ENCODE data around the gene TFF2.

Gene TFF2

DNA sequence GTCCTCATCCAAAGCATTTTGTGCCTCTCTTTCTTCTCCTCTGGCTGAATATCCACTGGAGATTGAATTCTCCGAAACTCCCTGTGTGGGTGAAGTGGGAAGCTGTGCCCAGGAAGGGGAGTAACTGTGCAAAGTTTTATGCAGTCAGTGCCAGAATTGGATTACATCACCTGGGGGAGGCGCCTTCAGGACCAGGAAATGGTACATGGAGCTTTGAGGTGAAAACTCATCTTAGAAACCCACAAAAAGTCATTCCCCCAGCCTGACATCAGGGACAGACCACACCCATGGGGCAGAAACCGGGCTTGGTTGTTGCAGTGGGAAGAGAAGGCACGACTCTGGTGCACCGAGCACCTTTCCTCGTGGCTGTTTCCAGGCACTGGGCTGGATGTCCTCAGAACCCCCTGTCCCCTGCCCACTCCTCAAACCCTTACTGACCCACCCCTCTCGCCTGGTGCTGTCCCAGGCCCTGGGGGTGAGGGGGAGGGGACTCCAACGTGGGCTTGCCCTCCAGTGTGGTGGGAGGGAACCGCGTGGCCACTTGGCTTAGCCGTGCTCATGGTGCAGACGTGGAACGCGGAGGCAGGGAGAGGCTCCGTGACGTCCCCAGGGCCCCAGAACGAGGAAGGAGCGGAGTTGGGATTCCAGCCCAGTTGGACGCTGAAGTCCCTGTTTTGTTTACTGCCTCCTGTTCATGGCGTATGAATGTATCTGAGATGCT is 51.3 kb downstream of the TFF2 start:
- no peak for TF ChIP-seq ZNF274 (IDR thresholded peaks at IDR 0.05; ENCODE audit: low read depth, low read length)
- H3K4me3 ChIP-seq (ENCODE audit: low read length), result no peak overlapping the region

DNA sequence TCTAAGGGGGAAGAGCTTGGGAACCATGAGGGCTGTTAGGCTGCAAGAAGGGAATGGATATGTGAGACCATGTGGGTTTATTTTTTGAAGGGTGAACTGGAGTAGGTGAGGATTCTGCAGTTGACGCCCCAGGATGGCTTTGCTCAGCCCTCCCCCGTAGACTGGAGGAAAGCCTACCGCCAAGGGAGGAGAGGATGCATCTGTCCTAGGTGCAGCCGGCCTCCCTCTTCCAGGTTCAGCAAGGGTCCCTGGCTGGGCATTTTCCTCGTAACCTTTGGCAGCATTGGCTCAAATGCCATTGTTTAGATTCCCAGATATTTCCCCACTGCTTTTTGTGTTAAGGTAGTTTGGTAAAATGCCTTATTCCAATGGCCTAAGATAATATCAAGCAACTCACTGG is 52.1 kb downstream of the TFF2 start:
- no peak for TF ChIP-seq ZNF274 (IDR thresholded peaks at IDR 0.05; ENCODE audit: low read depth, low read length)
- no peak overlapping the region for H3K4me3 ChIP-seq (ENCODE audit: low read length)

DNA sequence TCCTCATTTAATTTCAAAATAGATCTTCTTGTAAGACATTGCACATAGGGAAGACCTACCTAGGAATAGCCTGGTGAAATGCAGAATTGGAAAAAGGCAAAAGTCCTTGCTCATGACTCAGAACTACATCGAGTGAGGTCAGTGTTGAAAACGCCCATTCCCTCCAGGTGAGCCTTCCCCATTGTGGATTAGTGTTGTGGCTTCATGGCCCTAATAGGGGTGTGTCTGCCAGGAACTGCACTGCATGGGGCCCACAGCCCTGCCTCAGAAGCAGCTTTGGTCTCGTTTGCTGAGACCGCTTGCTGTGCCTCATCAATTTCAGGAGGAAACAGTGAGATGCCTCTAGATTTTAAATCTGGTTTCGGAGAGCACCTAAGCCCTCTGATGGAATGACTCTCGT is 52.6 kb downstream of the TFF2 start:
- no peak overlapping the region for H3K4me3 ChIP-seq (ENCODE audit: low read length)

GRCh38 chr21:42297377-42297776 is 53.4 kb downstream of the TFF2 start:
- no peak overlapping the region for H3K4me3 ChIP-seq (ENCODE audit: low read length)
- no peak for TF ChIP-seq ZNF274 (IDR thresholded peaks at IDR 0.05; ENCODE audit: low read depth, low read length)

More for the DNA sequence above, 52.6 kb downstream of the TFF2 start:
- no peak for TF ChIP-seq ZNF274 (IDR thresholded peaks at IDR 0.05; ENCODE audit: low read depth, low read length)

DNA sequence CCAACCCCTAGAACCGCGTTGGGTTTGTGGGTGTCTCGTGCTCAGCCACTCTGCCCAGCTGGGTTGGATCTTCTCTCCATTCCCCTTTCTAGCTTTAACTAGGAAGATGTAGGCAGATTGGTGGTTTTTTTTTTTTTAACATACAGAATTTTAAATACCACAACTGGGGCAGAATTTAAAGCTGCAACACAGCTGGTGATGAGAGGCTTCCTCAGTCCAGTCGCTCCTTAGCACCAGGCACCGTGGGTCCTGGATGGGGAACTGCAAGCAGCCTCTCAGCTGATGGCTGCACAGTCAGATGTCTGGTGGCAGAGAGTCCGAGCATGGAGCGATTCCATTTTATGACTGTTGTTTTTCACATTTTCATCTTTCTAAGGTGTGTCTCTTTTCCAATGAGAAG is 54.3 kb downstream of the TFF2 start:
- no peak overlapping the region for H3K4me3 ChIP-seq (ENCODE audit: low read length)
- no peak for TF ChIP-seq ZNF274 (IDR thresholded peaks at IDR 0.05; ENCODE audit: low read depth, low read length)
